ENCODE data around the gene TRIM65.

Gene TRIM65

GRCh38 chr17:75917141-75917916 lies 20.6 kb upstream of the TRIM65 start:
- Histone ChIP-seq H3K9me3 (no peaks in the 10 kb centered on the region), H3K27ac (no peak overlapping the region), H3K36me3 (no peaks in the 10 kb centered on the region), H3K4me1 (ENCODE audit: control insufficient read depth in 1 of 2, insufficient read depth in 1 of 2, low read depth in 1 of 2, low read length in 1 of 2) (peaks cover 0 to 8% of the 10 kb centered on the region in 2 experiments), H3K4me3 (ENCODE audit: low read depth in 1 of 2, low read length in 1 of 2) (no peak overlapping the region), H3K27me3 (no peaks in the 10 kb centered on the region)
- TF ChIP-seq CTCF (IDR thresholded peaks at IDR 0.05), result no peak

- no peaks in the 10 kb centered on the region for H3K27me3 ChIP-seq
- no peaks in the 10 kb centered on the region for H3K9me3 ChIP-seq
- H3K4me1 ChIP-seq (ENCODE audit: control insufficient read depth in 1 of 2, insufficient read depth in 1 of 2, low read depth in 1 of 2, low read length in 1 of 2), result peaks cover 0 to 6% of the 10 kb centered on the region in 2 experiments
- H3K27ac ChIP-seq, result no peak overlapping the region
- H3K4me3 ChIP-seq (ENCODE audit: low read depth in 1 of 2, low read length in 1 of 2), result no peak overlapping the region
- TF ChIP-seq CTCF (IDR thresholded peaks at IDR 0.05), result no peak
- no peaks in the 10 kb centered on the region for H3K36me3 ChIP-seq
Observed at GRCh38 chr17:75915268-75915667, 18.5 kb upstream of the TRIM65 start.

GRCh38 chr17:75914643-75915267 lies 18.0 kb upstream of the TRIM65 start:
- H3K27me3 ChIP-seq, result no peaks in the 10 kb centered on the region
- no peaks in the 10 kb centered on the region for H3K36me3 ChIP-seq
- peaks cover 0 to 5% of the 10 kb centered on the region in 2 experiments for H3K4me1 ChIP-seq (ENCODE audit: control insufficient read depth in 1 of 2, insufficient read depth in 1 of 2, low read depth in 1 of 2, low read length in 1 of 2)
- H3K4me3 ChIP-seq (ENCODE audit: low read depth in 1 of 2, low read length in 1 of 2), result no peak overlapping the region
- no peak overlapping the region for H3K27ac ChIP-seq
- no peak for TF ChIP-seq CTCF (IDR thresholded peaks at IDR 0.05)
- no peaks in the 10 kb centered on the region for H3K9me3 ChIP-seq

- no peaks in the 10 kb centered on the region for H3K9me3 ChIP-seq
- peaks cover 0 to 5% of the 10 kb centered on the region in 2 experiments for H3K4me1 ChIP-seq (ENCODE audit: control insufficient read depth in 1 of 2, insufficient read depth in 1 of 2, low read depth in 1 of 2, low read length in 1 of 2)
- no peaks in the 10 kb centered on the region for H3K27me3 ChIP-seq
- H3K27ac ChIP-seq, result no peak overlapping the region
- no peak overlapping the region for H3K4me3 ChIP-seq (ENCODE audit: low read depth in 1 of 2, low read length in 1 of 2)
- TF ChIP-seq CTCF (IDR thresholded peaks at IDR 0.05), result no peak
- H3K36me3 ChIP-seq, result no peaks in the 10 kb centered on the region
Observed at GRCh38 chr17:75913537-75914210, 16.9 kb upstream of the TRIM65 start.

GRCh38 chr17:75910699-75911098 lies 13.9 kb upstream of the TRIM65 start:
- no peak for TF ChIP-seq CTCF (IDR thresholded peaks at IDR 0.05)
- Histone ChIP-seq H3K27ac (no peak overlapping the region), H3K9me3 (no peaks in the 10 kb centered on the region), H3K36me3 (no peaks in the 10 kb centered on the region), H3K27me3 (no peaks in the 10 kb centered on the region), H3K4me3 (ENCODE audit: low read depth in 1 of 2, low read length in 1 of 2) (no peak overlapping the region), H3K4me1 (ENCODE audit: control insufficient read depth in 1 of 2, insufficient read depth in 1 of 2, low read depth in 1 of 2, low read length in 1 of 2) (peaks cover 4 to 7% of the 10 kb centered on the region in 2 experiments)

All from neutrophil (primary cell).